H9 (cell line): ENCODE results near the gene RPAP2. TPM values are rescaled to one million over a fixed set of nuclear protein-coding genes. Genes with fewer than 3 reads are reported as not detected.

Source experiments
- DNase-seq: peaks from one replicate; pipeline ENCODE4 v3.0.0-alpha.2; 2017
- H2AFZ ChIP-seq: one replicate; pipeline ENCODE4 v1.6.1; 2013; ENCODE audit warnings: mild to moderate bottlenecking, low read length, control low read depth, moderate library complexity
- H2AK5ac ChIP-seq: 2 replicates; pipeline ENCODE4 v1.6.1; 2013; ENCODE audit warnings: low read length, control low read depth, mixed read lengths; ENCODE audit not compliant: insufficient read length
- H2BK120ac ChIP-seq: one replicate; pipeline ENCODE4 v1.6.1; 2013; ENCODE audit warnings: low read depth, mild to moderate bottlenecking, low read length, control low read depth, inconsistent platforms; ENCODE audit not compliant: poor library complexity, severe bottlenecking
- H2BK12ac ChIP-seq: 2 replicates; pipeline ENCODE4 v1.6.1; 2013; ENCODE audit warnings: low read length, control low read depth, mixed read lengths, low read depth; ENCODE audit not compliant: insufficient read length
- H2BK15ac ChIP-seq: 2 replicates; pipeline ENCODE4 v1.6.1; 2013; ENCODE audit warnings: low read depth, low read length, control low read depth
- H2BK20ac ChIP-seq: one replicate; pipeline ENCODE4 v1.6.1; 2013; ENCODE audit warnings: low read depth, mild to moderate bottlenecking, low read length, control low read depth, inconsistent platforms; ENCODE audit not compliant: poor library complexity, severe bottlenecking
- H2BK5ac ChIP-seq: 2 replicates; pipeline ENCODE4 v1.6.1; 2013; ENCODE audit warnings: low read length, control low read depth, mixed read lengths; ENCODE audit not compliant: insufficient read length
- H3K14ac ChIP-seq: 2 replicates; pipeline ENCODE4 v1.6.1; 2013; ENCODE audit warnings: low read length, control low read depth; ENCODE audit not compliant: insufficient read depth
- H3K18ac ChIP-seq: 2 replicates; pipeline ENCODE4 v1.6.1; 2013; ENCODE audit warnings: low read depth, mild to moderate bottlenecking, mixed read lengths, low read length, control low read depth; ENCODE audit not compliant: insufficient read length
- H3K23ac ChIP-seq: 2 replicates; pipeline ENCODE4 v1.6.1; 2013; ENCODE audit warnings: low read length, control low read depth, mixed read lengths, low read depth; ENCODE audit not compliant: insufficient read length
- H3K23me2 ChIP-seq: 2 replicates; pipeline ENCODE4 v1.6.1; 2013; ENCODE audit warnings: low read depth, mild to moderate bottlenecking, mixed read lengths, low read length, control low read depth; ENCODE audit not compliant: insufficient read length, poor library complexity, severe bottlenecking
- H3K27ac ChIP-seq: 2 replicates; pipeline ENCODE4 v1.5.1; 2013; ENCODE audit warnings: low read length, control low read depth, mixed read lengths, low read depth; ENCODE audit not compliant: insufficient read length
- H3K27me3 ChIP-seq: 2 replicates; pipeline ENCODE4 v1.6.1; 2013; ENCODE audit warnings: low read length, control low read depth, inconsistent platforms; ENCODE audit not compliant: insufficient read depth
- H3K4ac ChIP-seq: 2 replicates; pipeline ENCODE4 v1.6.1; 2013; ENCODE audit warnings: low read depth, mild to moderate bottlenecking, control low read depth, inconsistent platforms, low read length, moderate library complexity
- H3K4me1 ChIP-seq: 2 replicates; pipeline ENCODE4 v1.6.1; 2013; ENCODE audit warnings: low read length, control low read depth, inconsistent platforms; ENCODE audit not compliant: insufficient read depth
- H3K4me2 ChIP-seq: 2 replicates; pipeline ENCODE4 v1.6.1; 2013; ENCODE audit warnings: low read length, control low read depth, mixed read lengths; ENCODE audit not compliant: insufficient read length, insufficient read depth
- H3K56ac ChIP-seq: 2 replicates; pipeline ENCODE4 v1.6.1; 2013; ENCODE audit warnings: low read depth, mild to moderate bottlenecking, mixed read lengths, low read length, control low read depth; ENCODE audit not compliant: insufficient read length
- H3K79me1 ChIP-seq: 2 replicates; pipeline ENCODE4 v1.6.1; 2013; ENCODE audit warnings: low read depth, mild to moderate bottlenecking, moderate library complexity, low read length, control low read depth, inconsistent platforms; ENCODE audit not compliant: insufficient read depth, poor library complexity, severe bottlenecking
- H3K79me2 ChIP-seq: 2 replicates; pipeline ENCODE4 v1.6.1; 2013; ENCODE audit warnings: low read length, control low read depth, inconsistent platforms; ENCODE audit not compliant: insufficient read depth
- H3K9ac ChIP-seq: 2 replicates; pipeline ENCODE4 v1.6.1; 2013; ENCODE audit warnings: low read length, control low read depth, mixed read lengths; ENCODE audit not compliant: insufficient read length; ENCODE audit errors: extremely low read depth
- H3K9me3 ChIP-seq: one replicate; pipeline ENCODE4 v1.6.1; 2013; ENCODE audit warnings: low read depth, low read length, inconsistent platforms; ENCODE audit not compliant: control insufficient read depth
- H3T11ph ChIP-seq: one replicate; pipeline ENCODE4 v1.6.1; 2013; ENCODE audit warnings: mild to moderate bottlenecking, low read length, control low read depth, inconsistent platforms
- H4K20me1 ChIP-seq: one replicate; pipeline ENCODE4 v1.6.1; 2013; ENCODE audit not compliant: control insufficient read depth, insufficient read length, insufficient read depth
- H4K5ac ChIP-seq: 2 replicates; pipeline ENCODE4 v1.6.1; 2013; ENCODE audit warnings: low read depth, mild to moderate bottlenecking, mixed read lengths, low read length, control low read depth; ENCODE audit not compliant: insufficient read length
- H4K8ac ChIP-seq: replicated peaks from 2 replicates; pipeline ENCODE4 v1.6.1; 2013; ENCODE audit warnings: low read length, control low read depth, mixed read lengths, low read depth; ENCODE audit not compliant: insufficient read length
- H4K91ac ChIP-seq: 2 replicates; pipeline ENCODE4 v1.6.1; 2013; ENCODE audit warnings: low read depth, mild to moderate bottlenecking, moderate library complexity, mixed read lengths, low read length, control low read depth; ENCODE audit not compliant: insufficient read length
- H3K27ac Mint-ChIP-seq, 3 experiments: 2 replicates in 2 of 3; 3 replicates in 1 of 3; pipeline ENCODE4 v1.8.0; 2020 to 2021; ENCODE audit warnings: mixed read lengths in 3 of 3, mild to moderate bottlenecking in 1 of 3, moderate library complexity in 1 of 3
- H3K27me3 Mint-ChIP-seq: 2 replicates; pipeline ENCODE4 v1.8.0; 2021; ENCODE audit warnings: low read depth, mild to moderate bottlenecking, moderate library complexity, mixed read lengths
- H3K36me3 Mint-ChIP-seq, 3 experiments: 2 replicates in 2 of 3; 3 replicates in 1 of 3; pipeline ENCODE4 v1.8.0; 2020 to 2021; ENCODE audit warnings: low read depth in 3 of 3, mixed read lengths in 3 of 3; ENCODE audit not compliant: insufficient read depth in 1 of 3
- H3K4me1 Mint-ChIP-seq, 2 experiments: 2 replicates each; pipeline ENCODE4 v1.8.0; 2020; ENCODE audit warnings: mixed read lengths in 2 of 2
- H3K4me3 Mint-ChIP-seq, 2 experiments: 2 replicates in 1 of 2; 3 replicates in 1 of 2; pipeline ENCODE4 v1.8.0; 2020 to 2021; ENCODE audit warnings: mild to moderate bottlenecking in 2 of 2, mixed read lengths in 2 of 2, moderate library complexity in 1 of 2
- H3K9me3 Mint-ChIP-seq, 2 experiments: 2 replicates in 1 of 2; 3 replicates in 1 of 2; pipeline ENCODE4 v1.8.0; 2020; ENCODE audit warnings: mild to moderate bottlenecking in 2 of 2, mixed read lengths in 2 of 2, moderate library complexity in 1 of 2
- CTCF ChIP-seq: fragments of 200-600 bp; sonication (generic); conservative IDR thresholded peaks from 3 replicates; pipeline ENCODE4 v1.8.0; 2021; ENCODE audit warnings: antibody characterized with exemption, mild to moderate bottlenecking
- WGBS: extraction: QIAGEN DNeasy Blood & Tissue Kit; methylation state at CpG from one replicate; pipeline ENCODE4 v1.1.7; 2013; ENCODE audit warnings: missing lambda C conversion rate, low lambda C conversion rate, mixed read lengths; ENCODE audit not compliant: insufficient read length; ENCODE audit errors: extremely low coverage; 5-methylcytosine and 5-hydroxymethylcytosine counted together
- total RNA-seq: library from RNA; stranded (reverse); gene quantifications from 2 replicates; pipeline ENCODE4 v1.2.1, GENCODE V29; 2021

RPAP2 gene
- total RNA-seq, 1 experiment from 2014 or later, result 27.4 TPM

DNA sequence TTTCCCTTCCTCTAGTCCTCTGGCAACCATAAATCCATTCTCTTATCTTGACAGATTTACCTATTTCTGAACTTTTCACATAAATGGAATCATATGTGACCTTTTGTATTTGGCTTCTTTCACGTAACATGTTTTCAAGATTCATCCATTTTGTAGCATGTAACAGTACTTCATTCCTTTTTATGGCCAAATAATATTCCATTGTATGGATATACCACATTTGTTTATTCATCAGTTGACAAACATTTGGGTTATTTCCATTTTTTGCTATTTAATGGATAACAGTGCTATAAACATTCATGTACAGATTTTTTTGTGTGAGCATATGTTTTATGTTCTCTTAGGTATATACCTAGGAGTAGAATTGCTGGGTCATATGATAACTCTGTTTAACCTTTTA is 54.0 kb downstream of the RPAP2 start:
- H3K79me1 ChIP-seq, result no peaks in the 10 kb centered on the region
- DNase-seq, result no peak
- H2BK20ac ChIP-seq, result no peak overlapping the region
- H3K56ac ChIP-seq, result no peak overlapping the region
- no peak overlapping the region for H4K91ac ChIP-seq
- H3T11ph ChIP-seq, result no peak overlapping the region
- no peaks in the 10 kb centered on the region for H4K20me1 ChIP-seq
- no peaks in the 10 kb centered on the region for H3K27me3 ChIP-seq
- H3K79me2 ChIP-seq, result no peaks in the 10 kb centered on the region; the same call in 1 of the 2 replicates
- Mint-ChIP-seq H3K4me1 (no peaks in the 10 kb centered on the region), H3K4me3 (no peak overlapping the region), H3K36me3 (peaks cover 24 to 48% (median 36%) of the 10 kb centered on the region in 3 experiments), H3K27ac (no peak overlapping the region), H3K9me3 (peaks cover 6 to 8% of the 10 kb centered on the region in 2 experiments), H3K27me3 (no peaks in the 10 kb centered on the region)
- H3K23ac ChIP-seq, result no peak overlapping the region
- no peak overlapping the region for H3K27ac ChIP-seq
- TF ChIP-seq CTCF, result no peak
- no peak overlapping the region for H3K14ac ChIP-seq
- no peak overlapping the region for H4K8ac ChIP-seq
- no peak overlapping the region for H3K4me2 ChIP-seq
- H3K9me3 ChIP-seq, result no peaks in the 10 kb centered on the region
- H2BK120ac ChIP-seq, result no peak overlapping the region
- no peak overlapping the region for H3K9ac ChIP-seq
- WGBS, result no CpG with 5 or more reads among the region's 1 CpG
- no peak overlapping the region for H2BK5ac ChIP-seq
- no peak overlapping the region for H3K18ac ChIP-seq
- no peak overlapping the region for H2AK5ac ChIP-seq
- no peak overlapping the region for H3K4ac ChIP-seq
- H3K23me2 ChIP-seq, result no peaks in the 10 kb centered on the region
- no peak overlapping the region for H2AFZ ChIP-seq
- H2BK12ac ChIP-seq, result no peak overlapping the region
- H2BK15ac ChIP-seq, result no peak overlapping the region
- no peak overlapping the region for H4K5ac ChIP-seq
- no peaks in the 10 kb centered on the region for H3K4me1 ChIP-seq
